NCI-H146 treated with DMSO at 0.1 percent for 48 hours (cell line): Measurements from ENCODE around the gene IL13.

Experiments used
- DNase-seq: peaks from one replicate; lab custom pipeline; 2025; ENCODE audit not compliant: unreplicated experiment; lab: John Stamatoyannopoulos, UW

IL13 gene

DNA sequence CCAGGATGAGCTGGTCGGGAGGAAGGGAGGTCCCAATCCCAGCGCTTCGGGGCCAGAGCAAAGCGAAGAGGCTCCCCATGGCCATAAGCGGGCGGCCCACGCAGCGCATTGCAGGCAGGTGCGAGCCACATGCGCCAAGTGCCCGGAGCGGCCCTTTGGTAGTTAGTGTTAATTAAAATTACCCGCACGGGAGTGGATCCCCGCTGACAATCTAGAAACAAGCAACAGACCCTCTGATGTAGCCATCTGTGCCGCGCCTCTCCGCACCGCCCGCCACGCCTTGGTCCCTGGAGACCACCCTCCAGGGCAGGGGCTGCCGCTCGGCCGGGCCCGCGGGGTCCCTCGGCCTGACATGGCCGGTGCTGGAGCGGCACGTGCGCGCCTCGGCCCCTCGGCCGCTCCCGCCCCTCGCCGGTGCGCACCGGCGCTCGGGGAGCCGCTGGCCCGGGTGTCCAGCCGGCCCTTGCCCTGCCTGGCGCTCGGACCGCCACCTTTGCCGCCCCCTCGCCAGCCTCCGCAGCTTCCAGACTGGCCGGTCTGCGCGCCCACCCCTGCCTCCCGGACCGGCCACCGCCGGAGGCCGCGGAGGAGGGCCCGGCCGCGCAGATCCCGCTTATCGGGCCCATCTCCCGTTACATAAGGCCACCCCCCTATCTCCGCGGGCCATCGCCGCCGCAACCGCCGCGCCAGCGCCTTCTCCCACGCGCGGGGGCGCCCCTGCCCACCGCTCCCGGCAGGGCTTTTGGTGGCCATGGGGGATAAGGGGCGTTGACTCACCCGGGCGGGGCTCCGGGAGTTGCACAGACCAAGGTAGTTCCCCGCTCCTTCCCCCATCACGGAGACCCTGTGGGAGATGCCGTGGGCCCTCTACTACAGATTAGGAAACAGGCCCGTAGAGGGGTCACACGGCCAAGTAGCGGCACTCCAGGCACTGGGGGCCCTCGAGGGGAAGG lies 1.9 kb upstream of the IL13 start:
- no peak for DNase-seq

DNA sequence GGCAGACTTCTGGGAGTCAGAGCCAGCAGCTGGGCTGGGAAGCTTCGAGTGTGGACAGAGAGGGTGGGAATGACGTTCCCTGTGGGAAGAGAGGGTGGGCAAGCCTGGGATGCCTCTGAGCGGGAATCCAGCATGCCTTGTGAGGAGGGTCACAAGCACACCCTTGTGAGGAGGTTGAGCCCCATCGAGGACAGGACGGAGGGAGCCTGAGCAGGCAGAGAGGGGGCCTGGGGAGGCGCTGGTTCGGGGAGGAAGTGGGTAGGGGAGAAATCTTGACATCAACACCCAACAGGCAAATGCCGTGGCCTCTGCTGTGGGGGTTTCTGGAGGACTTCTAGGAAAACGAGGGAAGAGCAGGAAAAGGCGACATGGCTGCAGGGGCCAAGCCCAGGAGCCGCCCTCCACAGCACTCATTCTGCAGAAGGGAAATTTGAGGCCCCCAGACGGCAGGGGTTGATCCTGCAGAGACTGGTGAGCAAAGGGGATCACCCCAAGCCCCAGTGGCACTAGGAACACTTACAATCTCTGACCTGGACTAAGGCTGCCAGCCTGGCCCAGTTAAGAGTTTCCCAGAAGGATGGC lies 1.1 kb upstream of the IL13 start:
- no peak for DNase-seq

DNA sequence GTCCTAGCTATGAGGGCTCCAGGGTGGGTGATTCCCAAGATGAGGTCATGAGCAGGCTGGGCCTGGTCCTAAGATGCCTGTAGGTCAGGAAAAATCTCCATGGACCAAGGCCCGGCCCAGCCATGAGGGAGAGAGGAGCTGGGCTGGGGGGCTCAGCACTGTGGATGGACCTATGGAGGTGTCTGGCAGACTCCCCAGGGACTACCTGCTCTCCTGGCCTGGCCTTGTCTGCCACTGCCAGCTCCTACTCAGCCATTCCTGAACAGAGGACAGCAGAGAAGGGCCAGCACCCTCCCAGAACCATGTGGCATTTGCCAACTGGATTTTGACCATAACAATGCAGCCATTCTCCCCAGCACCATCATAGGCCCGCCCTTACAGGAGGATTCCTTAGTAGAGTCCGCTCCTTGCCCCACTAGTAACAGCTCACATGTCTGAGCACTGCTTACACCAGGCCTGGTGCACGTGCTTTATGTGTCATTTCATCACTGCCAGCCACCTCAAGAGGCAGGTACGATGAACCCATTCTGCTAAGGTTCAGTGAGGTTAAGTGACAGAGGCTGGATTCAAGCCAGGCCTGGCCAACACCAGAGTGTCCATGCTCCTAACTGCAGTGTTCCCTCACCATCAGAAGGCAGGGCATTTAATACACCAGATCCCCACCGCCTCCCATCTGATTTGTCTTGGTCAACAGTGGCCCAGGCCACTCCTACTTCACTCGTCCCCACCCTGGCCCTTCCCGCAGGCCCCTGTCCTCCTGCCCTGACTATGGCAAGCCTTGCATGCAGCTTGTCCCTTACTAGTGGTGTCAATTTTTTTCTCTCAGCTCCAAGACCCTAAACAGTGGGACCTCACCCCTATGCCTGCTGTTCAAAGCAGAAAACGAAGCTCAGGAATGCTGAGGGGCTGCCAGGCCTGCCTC lies 669 bp downstream of the IL13 start:
- DNase-seq: no peak

DNA sequence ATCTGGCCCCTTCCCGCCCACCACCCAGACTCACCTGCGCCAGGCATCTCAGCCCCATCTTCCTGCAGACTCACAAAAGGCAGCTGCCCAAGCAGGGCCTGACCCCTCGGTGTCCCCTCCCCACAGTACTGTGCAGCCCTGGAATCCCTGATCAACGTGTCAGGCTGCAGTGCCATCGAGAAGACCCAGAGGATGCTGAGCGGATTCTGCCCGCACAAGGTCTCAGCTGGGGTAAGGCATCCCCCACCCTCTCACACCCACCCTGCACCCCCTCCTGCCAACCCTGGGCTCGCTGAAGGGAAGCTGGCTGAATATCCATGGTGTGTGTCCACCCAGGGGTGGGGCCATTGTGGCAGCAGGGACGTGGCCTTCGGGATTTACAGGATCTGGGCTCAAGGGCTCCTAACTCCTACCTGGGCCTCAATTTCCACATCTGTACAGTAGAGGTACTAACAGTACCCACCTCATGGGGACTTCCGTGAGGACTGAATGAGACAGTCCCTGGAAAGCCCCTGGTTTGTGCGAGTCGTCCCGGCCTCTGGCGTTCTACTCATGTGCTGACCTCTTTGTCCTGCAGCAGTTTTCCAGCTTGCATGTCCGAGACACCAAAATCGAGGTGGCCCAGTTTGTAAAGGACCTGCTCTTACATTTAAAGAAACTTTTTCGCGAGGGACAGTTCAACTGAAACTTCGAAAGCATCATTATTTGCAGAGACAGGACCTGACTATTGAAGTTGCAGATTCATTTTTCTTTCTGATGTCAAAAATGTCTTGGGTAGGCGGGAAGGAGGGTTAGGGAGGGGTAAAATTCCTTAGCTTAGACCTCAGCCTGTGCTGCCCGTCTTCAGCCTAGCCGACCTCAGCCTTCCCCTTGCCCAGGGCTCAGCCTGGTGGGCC lies 1.9 kb downstream of the IL13 start:
- DNase-seq: no peak

DNA sequence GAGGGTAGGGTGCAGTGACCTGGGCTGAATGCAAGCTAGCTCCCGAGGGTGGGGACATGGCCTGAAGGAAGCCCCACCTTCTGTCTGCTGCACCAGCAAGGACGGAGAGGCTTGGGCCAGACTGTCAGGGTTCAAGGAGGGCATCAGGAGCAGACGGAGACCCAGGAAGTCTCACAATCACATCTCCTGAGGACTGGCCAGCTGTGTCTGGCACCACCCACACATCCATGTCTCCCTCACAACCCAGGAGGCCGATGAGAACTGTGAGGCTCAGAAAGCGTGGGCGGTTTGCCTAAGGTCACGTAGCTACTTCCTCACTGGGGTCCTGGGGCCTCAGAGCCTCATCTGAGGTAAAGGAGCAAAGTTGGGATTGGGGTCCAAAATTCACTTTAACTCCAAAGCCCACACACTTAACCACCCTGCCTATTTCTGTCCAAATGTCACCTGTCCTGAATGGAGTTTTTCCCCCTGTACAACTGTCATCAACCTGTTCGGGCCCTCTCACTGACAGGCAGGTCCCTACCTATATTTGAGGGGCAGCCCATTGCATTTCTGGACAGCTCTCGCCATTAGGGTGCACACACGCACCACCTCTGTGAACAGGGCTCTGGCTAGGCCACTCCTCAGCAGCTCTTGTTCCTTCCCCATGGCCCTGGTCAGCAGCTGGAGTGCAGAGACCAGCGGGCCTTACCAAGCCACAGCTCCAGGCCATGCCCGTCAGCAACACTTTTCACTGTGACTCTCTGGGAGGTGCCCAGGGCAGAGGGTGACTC lies 3.4 kb downstream of the IL13 start:
- no peak for DNase-seq

DNA sequence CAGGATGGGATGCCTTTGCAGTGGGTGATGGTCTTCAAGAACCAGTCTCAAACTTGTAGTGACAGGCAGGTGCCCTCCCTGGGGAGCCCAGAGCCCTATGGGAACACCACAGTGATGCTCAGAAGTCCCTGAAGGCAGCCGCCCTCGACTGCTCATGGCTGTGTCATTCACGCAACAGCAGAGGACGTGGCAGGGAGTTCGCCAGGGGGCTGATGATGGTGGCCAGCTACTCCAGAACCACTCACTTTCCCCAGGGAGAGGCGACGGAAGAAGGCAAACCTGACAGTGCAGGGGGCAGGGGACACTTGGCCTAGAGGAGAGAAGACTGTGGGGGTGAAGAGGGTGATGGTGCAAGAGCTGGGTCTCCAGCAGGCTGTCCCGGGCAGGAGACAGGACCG lies 4.0 kb downstream of the IL13 start:
- no peak for DNase-seq

DNA sequence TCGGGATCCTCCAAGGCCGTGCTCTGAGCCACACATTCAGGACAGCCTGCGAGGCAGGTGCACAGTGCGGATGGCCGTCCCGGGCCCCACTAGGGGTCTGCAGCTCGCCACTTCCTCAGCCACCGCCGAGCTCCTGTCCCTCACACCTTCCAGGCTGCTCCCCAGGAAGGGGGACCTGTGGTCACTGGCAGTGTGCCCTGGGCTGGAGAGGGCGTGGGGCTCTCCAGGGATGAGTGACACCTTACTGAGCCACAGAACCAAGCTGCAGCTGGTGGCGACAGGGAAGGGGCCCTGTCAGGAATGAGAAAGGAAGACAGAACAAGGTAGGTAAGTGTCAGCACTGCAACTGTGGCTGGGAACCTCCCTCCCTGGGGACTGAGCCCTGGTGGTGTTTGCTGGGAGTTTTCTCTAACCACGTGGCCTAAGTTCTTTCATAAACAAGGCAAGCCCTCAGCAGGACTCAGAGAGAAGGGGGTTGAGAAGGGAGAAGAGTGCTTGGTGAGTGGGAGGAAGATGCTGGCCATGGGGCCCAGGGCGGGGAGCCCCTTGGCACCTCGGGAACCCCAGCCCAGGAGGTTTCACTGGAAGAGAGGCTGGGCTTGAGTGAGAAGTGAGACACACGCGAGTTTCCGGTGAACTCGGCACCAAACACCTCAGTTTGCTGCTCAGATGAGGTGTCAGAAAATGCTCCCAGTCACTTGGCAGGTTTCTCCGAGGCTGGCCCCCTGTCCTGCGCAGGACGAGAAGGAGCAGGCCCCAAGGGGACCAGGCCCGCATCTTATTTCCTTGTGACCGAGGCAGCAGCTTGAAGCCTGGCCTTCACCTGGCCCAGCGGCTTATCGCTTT lies 5.2 kb downstream of the IL13 start:
- no peak for DNase-seq

DNA sequence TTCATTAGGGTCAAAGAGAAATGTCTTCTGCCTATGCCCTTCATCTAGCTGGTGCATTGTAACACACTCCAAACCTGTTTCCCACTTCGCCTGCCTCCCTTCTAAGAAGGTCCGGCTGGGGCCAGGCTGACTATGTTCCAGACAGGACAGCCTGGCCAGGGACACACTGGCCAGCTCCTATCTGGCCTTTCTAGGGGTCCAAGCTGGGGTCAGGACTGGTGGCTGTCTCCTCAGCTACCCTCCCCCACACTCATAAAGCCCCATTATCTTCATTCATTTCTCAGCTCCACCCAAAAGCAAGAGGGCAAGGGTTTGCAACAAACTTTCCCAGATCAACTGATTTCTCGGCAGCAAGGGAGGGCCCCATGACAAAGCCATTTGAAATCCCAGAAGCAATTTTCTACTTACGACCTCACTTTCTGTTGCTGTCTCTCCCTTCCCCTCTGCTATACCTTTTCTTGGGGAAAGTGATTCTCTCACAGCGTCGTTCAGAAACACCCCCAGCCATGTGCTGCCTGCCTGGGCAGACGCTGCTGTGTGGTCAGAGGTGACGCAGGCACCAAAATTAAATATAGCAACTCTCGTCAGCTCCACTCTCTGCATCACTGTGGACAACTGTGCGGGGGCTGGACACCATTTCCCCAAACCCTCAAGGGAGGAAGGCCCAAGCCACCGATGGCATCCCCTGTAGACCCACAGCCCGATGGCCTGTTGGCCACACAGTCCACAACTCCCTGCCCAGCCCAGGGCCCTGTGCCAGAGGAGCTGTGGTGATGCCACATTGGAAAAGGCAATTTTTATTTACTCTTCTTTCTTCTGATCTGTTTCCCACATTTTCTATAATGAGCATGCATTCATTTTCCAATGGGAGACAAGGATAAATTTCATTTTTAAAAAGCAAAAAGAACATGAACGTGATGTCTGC lies 6.1 kb downstream of the IL13 start:
- no peak for DNase-seq

DNA sequence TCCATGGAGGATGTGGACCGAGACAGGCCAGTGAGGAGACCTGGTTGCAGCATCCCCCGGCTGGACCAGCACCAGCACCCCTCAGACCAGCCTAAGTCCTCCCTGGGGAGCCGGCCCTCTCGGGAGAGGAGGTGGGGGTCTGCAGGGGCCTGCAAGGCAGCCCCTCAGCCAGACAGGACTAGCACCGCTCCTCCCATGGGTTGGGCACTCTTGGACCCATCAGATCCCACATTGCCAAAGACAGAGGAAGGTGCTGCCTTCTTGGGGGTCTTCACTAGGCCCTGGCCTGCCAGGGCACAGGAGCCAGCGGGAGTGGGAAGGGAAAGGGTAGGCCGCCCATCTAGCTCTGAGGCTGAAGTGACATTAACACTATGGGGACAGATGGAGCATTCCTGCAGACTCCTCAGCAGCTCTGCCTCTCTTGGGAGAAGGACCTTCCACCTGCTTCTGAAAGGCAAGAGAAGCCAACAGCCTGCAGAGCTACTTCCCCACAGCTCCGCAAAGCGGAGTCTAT lies 6.8 kb downstream of the IL13 start:
- DNase-seq: no peak

DNA sequence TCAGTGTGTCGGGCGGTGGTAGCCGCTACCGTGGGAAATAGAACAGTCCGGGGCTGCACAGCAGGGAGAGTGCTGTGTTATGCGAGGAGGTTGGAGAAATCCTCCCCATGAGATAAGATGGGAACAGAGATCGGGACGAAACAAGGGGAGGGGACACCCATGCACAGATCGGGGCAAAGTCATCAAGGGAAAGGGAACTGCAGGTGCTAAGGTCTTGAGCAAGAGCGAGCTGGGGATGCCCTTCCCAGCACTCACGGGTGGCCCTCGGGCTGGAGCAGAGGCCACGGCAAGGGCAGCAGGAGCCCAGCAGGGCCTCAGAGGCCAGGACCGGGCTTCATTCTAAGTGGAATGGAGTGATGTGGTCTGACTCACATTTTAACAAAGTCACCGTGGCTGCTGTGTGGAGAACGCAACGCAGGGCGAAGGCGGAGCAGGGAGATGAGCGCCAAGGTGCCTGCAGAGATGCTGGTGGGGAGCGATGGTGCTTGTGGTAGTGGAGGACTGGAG lies 7.7 kb downstream of the IL13 start:
- no peak for DNase-seq

DNA sequence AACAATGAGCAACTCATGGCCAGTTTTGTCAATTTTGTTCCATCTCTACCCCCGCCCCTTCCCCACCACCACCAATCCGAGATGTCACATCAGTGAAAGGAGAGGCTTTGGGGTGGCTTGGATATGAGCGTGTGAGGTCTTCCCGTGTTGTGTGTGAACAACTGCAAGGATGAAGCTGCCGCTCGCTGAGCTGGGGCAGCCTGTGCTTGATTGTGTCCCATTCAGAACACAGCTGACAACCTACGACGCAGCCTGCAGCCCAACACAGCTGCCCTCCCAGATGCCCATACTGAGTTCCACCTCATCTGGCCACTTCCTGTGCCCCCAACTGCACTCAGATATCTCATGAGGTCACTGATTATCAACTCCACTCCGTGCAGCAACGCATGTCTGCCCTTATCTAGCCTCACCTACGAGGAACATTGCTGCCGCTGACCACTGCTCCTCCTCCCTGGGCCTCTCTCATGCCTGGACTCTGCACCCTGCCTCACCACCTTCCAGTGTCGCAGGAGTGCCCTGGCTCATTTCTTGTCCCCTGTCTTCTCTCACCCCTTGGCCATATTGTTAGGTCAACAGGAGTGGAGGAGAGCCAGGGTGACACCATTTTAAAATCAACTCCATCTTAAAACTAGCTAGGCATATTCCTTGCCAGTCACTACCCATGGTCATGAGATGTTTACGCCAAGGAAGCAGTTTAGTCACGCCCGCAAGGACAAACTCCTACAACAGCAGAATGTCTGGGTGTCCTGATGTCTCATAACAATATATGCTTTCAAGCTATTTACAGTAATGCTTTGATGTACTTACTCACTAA lies 8.5 kb downstream of the IL13 start:
- no peak for DNase-seq

DNA sequence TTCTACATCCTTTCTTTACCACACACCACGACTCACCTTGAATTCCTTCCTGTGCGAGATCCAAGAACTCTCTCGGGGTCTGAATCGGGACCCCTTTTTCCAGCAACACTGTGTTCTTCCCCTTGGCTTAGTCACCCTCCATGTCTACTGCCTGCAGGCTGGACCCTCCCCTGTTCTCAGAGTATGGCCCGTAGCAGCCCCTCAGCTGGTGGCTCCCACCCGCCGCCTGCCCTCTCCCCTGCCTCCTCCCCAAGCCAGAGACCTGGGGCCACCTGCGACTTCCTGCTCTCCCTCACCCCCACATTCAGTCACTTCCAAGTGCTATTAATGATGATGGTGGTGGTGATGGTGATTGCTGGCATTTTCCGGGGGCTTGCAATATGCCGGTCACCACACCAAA lies 9.3 kb downstream of the IL13 start:
- DNase-seq: no peak

DNA sequence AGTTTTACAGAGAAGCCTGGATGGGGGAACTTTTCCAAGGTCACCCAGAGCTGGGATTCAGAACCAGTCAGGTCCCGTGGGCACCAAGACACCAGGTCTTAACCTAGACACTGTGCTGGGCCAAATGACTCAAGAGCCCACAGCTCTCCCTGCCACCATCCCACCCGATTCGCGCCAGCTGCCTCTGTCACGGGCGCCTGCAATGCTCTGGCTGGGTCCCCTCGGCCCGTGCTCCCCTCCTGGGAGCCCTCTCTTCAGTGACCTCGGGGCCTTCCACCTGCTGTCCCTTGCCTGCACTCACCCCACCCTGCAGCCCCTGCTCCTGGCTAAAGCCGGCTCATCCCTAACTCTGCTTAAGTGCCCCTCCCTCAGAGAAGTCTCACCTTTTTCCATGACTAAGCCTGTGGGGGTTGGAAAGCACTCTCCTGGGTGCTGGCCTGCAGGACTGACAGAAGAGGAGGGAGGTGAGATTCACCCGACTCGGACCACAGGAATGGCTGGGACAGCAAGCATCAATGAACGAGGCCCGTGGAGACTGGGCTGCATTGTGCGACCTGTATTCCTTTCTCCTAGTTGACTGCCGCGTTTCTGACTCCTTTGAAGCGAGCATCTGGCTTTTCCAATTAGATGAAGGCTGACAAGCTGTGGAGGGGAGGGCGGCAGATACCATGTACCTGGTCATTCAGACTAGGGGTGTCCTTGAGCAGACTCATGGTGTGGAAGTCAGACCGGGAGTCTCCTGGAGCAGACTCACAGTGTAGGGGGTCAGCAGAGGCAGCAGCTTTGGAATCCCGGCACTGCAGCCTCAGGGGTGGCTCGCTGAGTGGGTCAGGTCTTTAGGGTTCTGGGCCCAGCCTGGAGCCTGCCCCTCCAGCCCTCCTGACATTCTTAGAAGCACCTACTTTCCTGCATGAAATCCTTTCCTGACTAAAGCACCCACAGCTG lies 10.1 kb downstream of the IL13 start:
- no peak for DNase-seq

DNA sequence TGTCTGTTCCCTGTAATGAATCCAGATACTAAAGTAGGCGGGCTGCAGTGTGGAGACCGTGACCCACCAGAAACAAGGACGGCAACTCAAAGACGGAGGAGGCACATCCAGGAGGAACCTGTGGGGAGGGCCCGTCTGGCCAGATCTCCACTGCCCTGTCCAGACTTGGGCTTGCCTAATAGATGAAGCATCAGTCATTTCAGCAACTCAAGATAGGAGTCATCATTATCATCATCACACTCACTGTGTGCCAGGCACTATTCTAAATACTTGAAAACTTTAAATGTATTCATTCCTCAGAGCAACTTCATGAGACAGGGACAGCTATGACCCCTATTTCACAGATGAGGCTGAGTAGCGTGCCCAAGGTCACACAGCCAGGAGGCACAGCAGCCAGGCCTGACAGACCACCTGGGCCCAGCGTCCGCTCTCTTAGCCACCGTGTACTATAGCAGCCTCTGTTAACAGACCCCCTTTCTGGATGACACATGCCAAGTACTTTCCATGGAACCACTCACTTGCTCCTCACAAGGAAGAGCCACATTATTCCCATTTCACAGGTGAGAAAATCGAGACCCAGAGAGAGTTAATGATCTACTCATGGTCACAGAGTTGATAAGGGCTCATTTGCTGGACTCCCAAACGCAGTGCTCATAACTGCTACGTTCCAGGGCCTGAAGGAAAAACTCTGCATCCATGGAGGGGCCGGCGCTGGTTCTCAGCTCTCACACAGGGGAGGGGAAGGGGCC lies 10.9 kb downstream of the IL13 start:
- DNase-seq: no peak

DNA sequence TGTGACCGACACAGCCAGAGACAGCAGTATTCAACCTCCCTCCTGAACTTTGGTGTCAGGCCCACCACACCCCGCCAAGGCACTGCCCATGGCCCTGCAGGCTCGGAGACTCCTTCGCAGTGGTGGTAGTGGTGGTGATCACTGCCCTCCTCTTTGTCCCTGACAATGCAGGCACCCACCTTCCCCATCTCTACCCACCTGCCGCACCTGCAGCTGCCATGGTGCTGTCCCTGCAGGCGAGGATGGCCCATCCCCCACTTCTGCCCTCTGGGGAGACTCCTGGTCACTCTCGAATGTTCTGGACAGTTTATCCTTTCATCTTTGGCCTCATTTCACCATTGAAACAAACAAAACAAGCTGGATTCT lies 11.5 kb downstream of the IL13 start:
- DNase-seq: no peak
